ENCODE data around the gene ZMYM2. TPM values are rescaled to one million over a fixed set of nuclear protein-coding genes. Genes with fewer than 3 reads are reported as not detected.

Gene ZMYM2
- total RNA-seq, 1 donor from 2014 or later: 92.1 TPM

GRCh38 chr13:20058476-20058875 lies 99.9 kb downstream of the ZMYM2 start:
- H3K9me3 Mint-ChIP-seq (ENCODE audit: unreplicated experiment): no peaks in the 10 kb centered on the region
- H3K4me1 Mint-ChIP-seq (ENCODE audit: unreplicated experiment): peaks cover 2% of the 10 kb centered on the region
- no peaks in the 10 kb centered on the region for H3K27me3 Mint-ChIP-seq (ENCODE audit: unreplicated experiment)
- no peak for DNase-seq (ENCODE audit: extremely low spot score, unreplicated experiment)
- no peak overlapping the region for H3K27ac Mint-ChIP-seq (ENCODE audit: unreplicated experiment)
- TF ChIP-seq CTCF (IDR thresholded peaks at IDR 0.05): no peak
- no peak overlapping the region for H3K4me3 Mint-ChIP-seq (ENCODE audit: unreplicated experiment)
- peaks cover 47% of the 10 kb centered on the region for H3K36me3 Mint-ChIP-seq (ENCODE audit: unreplicated experiment)

GRCh38 chr13:20064128-20064527 lies 105.6 kb downstream of the ZMYM2 start:
- peaks cover 43% of the 10 kb centered on the region for H3K36me3 Mint-ChIP-seq (ENCODE audit: unreplicated experiment)
- no peak for DNase-seq (ENCODE audit: extremely low spot score, unreplicated experiment)
- no peaks in the 10 kb centered on the region for H3K9me3 Mint-ChIP-seq (ENCODE audit: unreplicated experiment)
- H3K4me1 Mint-ChIP-seq (ENCODE audit: unreplicated experiment): peaks cover 2% of the 10 kb centered on the region
- H3K4me3 Mint-ChIP-seq (ENCODE audit: unreplicated experiment): no peak overlapping the region
- H3K27ac Mint-ChIP-seq (ENCODE audit: unreplicated experiment): no peak overlapping the region
- no peak for TF ChIP-seq CTCF (IDR thresholded peaks at IDR 0.05)
- no peaks in the 10 kb centered on the region for H3K27me3 Mint-ChIP-seq (ENCODE audit: unreplicated experiment)

GRCh38 chr13:20065516-20065915 lies 107.0 kb downstream of the ZMYM2 start:
- Mint-ChIP-seq H3K9me3 (ENCODE audit: unreplicated experiment) (no peaks in the 10 kb centered on the region), H3K4me1 (ENCODE audit: unreplicated experiment) (peaks cover 2% of the 10 kb centered on the region), H3K36me3 (ENCODE audit: unreplicated experiment) (peaks cover 38% of the 10 kb centered on the region), H3K27ac (ENCODE audit: unreplicated experiment) (no peak overlapping the region), H3K27me3 (ENCODE audit: unreplicated experiment) (no peaks in the 10 kb centered on the region), H3K4me3 (ENCODE audit: unreplicated experiment) (no peak overlapping the region)
- TF ChIP-seq CTCF (IDR thresholded peaks at IDR 0.05): no peak
- DNase-seq (ENCODE audit: extremely low spot score, unreplicated experiment): no peak

GRCh38 chr13:20069956-20070355 lies 111.4 kb downstream of the ZMYM2 start:
- Mint-ChIP-seq H3K9me3 (ENCODE audit: unreplicated experiment) (no peaks in the 10 kb centered on the region), H3K27ac (ENCODE audit: unreplicated experiment) (no peak overlapping the region), H3K27me3 (ENCODE audit: unreplicated experiment) (no peaks in the 10 kb centered on the region), H3K4me3 (ENCODE audit: unreplicated experiment) (no peak overlapping the region), H3K36me3 (ENCODE audit: unreplicated experiment) (peaks cover 48% of the 10 kb centered on the region), H3K4me1 (ENCODE audit: unreplicated experiment) (no peaks in the 10 kb centered on the region)
- no peak for TF ChIP-seq CTCF (IDR thresholded peaks at IDR 0.05)
- no peak for DNase-seq (ENCODE audit: extremely low spot score, unreplicated experiment)

- Mint-ChIP-seq H3K4me3 (ENCODE audit: unreplicated experiment) (no peak overlapping the region), H3K36me3 (ENCODE audit: unreplicated experiment) (peaks cover 40% of the 10 kb centered on the region), H3K27me3 (ENCODE audit: unreplicated experiment) (no peaks in the 10 kb centered on the region), H3K27ac (ENCODE audit: unreplicated experiment) (no peak overlapping the region), H3K4me1 (ENCODE audit: unreplicated experiment) (no peaks in the 10 kb centered on the region), H3K9me3 (ENCODE audit: unreplicated experiment) (no peaks in the 10 kb centered on the region)
- no peak for DNase-seq (ENCODE audit: extremely low spot score, unreplicated experiment)
- TF ChIP-seq CTCF (IDR thresholded peaks at IDR 0.05): no peak
Observed at GRCh38 chr13:20073775-20074174, 115.2 kb downstream of the ZMYM2 start.

All from osteocyte (in vitro differentiated cells).